Measurements from ENCODE around the gene ERLEC1.
"Not testable (repeated sequence)": the region's sequence is repeated elsewhere in the genome, so short reads cannot be mapped to it uniquely, and the experiment has no call there.

ERLEC1 gene

GRCh38 chr2:53756644-53757043 lies 30.2 kb upstream of the ERLEC1 start:
- no peak for DNase-seq (ENCODE audit: low read depth)
- TF ChIP-seq, protein P1, sequence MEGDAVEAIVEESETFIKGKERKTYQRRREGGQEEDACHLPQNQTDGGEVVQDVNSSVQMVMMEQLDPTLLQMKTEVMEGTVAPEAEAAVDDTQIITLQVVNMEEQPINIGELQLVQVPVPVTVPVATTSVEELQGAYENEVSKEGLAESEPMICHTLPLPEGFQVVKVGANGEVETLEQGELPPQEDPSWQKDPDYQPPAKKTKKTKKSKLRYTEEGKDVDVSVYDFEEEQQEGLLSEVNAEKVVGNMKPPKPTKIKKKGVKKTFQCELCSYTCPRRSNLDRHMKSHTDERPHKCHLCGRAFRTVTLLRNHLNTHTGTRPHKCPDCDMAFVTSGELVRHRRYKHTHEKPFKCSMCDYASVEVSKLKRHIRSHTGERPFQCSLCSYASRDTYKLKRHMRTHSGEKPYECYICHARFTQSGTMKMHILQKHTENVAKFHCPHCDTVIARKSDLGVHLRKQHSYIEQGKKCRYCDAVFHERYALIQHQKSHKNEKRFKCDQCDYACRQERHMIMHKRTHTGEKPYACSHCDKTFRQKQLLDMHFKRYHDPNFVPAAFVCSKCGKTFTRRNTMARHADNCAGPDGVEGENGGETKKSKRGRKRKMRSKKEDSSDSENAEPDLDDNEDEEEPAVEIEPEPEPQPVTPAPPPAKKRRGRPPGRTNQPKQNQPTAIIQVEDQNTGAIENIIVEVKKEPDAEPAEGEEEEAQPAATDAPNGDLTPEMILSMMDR (IDR thresholded peaks at IDR 0.05; ENCODE audit: low read depth, low read length) = no peak
- no peak for TF ChIP-seq MYC (IDR thresholded peaks at IDR 0.05; ENCODE audit: low read depth, low read length)
- TF ChIP-seq POLR2A (IDR thresholded peaks at IDR 0.05; ENCODE audit: extremely low read depth, insufficient read length) = no peak
- no peak for TF ChIP-seq MAX (IDR thresholded peaks at IDR 0.05; ENCODE audit: low read depth, low read length)

DNA sequence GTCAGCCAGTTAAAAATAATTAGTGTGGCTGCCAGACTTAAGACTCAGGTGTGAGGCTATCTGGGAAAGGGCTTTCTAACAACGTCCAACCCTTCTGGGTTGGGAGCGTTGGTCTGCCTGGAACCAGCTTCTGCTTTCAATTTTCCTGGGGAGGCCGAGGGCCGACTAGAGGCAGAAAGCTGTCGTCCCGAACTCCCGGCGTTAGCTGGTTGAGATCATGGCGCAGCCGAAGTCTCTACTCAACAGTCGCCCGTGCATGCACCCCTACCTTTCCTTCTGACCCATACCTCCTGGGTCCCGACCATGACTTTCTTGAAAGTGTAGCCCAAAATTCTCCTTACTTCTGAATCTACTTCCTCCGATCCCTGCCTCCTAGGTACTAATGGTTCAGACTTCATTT lies 29.6 kb upstream of the ERLEC1 start:
- DNase-seq (ENCODE audit: low read depth); H3K4me3 ChIP-seq (ENCODE audit: low read depth, low read length): not testable (repeated sequence)

More at GRCh38 chr2:53756644-53757043, 30.2 kb upstream of the ERLEC1 start:
- no peak overlapping the region for H3K4me3 ChIP-seq (ENCODE audit: low read depth, low read length)

GRCh38 chr2:53765767-53766166 lies 21.1 kb upstream of the ERLEC1 start:
- TF ChIP-seq, protein P1 (IDR thresholded peaks at IDR 0.05; ENCODE audit: low read depth, low read length) = no peak
- TF ChIP-seq MYC (IDR thresholded peaks at IDR 0.05; ENCODE audit: low read depth, low read length) = no peak
- no peak for TF ChIP-seq POLR2A (IDR thresholded peaks at IDR 0.05; ENCODE audit: extremely low read depth, insufficient read length)
- TF ChIP-seq MAX (IDR thresholded peaks at IDR 0.05; ENCODE audit: low read depth, low read length) = no peak
- no peak overlapping the region for H3K4me3 ChIP-seq (ENCODE audit: low read depth, low read length)
- no peak for DNase-seq (ENCODE audit: low read depth)

GRCh38 chr2:53767405-53768241 lies 19.2 kb upstream of the ERLEC1 start, which contains the start of gene CHAC2:
CHAC2 (plus strand) TSS chr2:53767804; CDS start chr2:53767887, 83 bp downstream.
- DNase-seq (ENCODE audit: low read depth) = peak; percentile 92
- H3K4me3 ChIP-seq (ENCODE audit: low read depth, low read length) = peak within 1 kb of the TSS; percentile 95
- TF ChIP-seq POLR2A (IDR thresholded peaks at IDR 0.05; ENCODE audit: extremely low read depth, insufficient read length) (peak; percentile 67), MAX (IDR thresholded peaks at IDR 0.05; ENCODE audit: low read depth, low read length) (peak; percentile 74), MYC (IDR thresholded peaks at IDR 0.05; ENCODE audit: low read depth, low read length) (peak; percentile 64)
- TF ChIP-seq, protein P1 (IDR thresholded peaks at IDR 0.05; ENCODE audit: low read depth, low read length) = no peak

GRCh38 chr2:53768242-53768542 lies 18.7 kb upstream of the ERLEC1 start:
- H3K4me3 ChIP-seq (ENCODE audit: low read depth, low read length) = peak overlapping the region; percentile 95
- TF ChIP-seq POLR2A (IDR thresholded peaks at IDR 0.05; ENCODE audit: extremely low read depth, insufficient read length) (no peak), MAX (IDR thresholded peaks at IDR 0.05; ENCODE audit: low read depth, low read length) (no peak), MYC (IDR thresholded peaks at IDR 0.05; ENCODE audit: low read depth, low read length) (no peak; the same call in 1 of the 2 replicates)
- TF ChIP-seq, protein P1 (IDR thresholded peaks at IDR 0.05; ENCODE audit: low read depth, low read length) = no peak
- peak; percentile 84 for DNase-seq (ENCODE audit: low read depth)

- peak overlapping the region; percentile 95 for H3K4me3 ChIP-seq (ENCODE audit: low read depth, low read length)
- no peak for DNase-seq (ENCODE audit: low read depth)
- TF ChIP-seq, protein P1 (IDR thresholded peaks at IDR 0.05; ENCODE audit: low read depth, low read length) = no peak
- TF ChIP-seq MAX (IDR thresholded peaks at IDR 0.05; ENCODE audit: low read depth, low read length) (no peak), POLR2A (IDR thresholded peaks at IDR 0.05; ENCODE audit: extremely low read depth, insufficient read length) (no peak)
These were observed 17.4 kb upstream of the ERLEC1 start for GRCh38 chr2:53769318-53769945.

Data from NB4 (cell line).